Limb (tissue), 2 donors: ENCODE measurements around the gene ERBB2.
"Not testable (repeated sequence)": the region's sequence is repeated elsewhere in the genome, so short reads cannot be mapped to it uniquely, and the experiment has no call there.

Experiments
- DNase-seq, 2 donors: peaks; one replicate each; pipeline ENCODE4 v3.0.0-alpha.2; 2016; ENCODE audit errors: extremely low spot score in 2 of 2

The ERBB2 gene

DNA sequence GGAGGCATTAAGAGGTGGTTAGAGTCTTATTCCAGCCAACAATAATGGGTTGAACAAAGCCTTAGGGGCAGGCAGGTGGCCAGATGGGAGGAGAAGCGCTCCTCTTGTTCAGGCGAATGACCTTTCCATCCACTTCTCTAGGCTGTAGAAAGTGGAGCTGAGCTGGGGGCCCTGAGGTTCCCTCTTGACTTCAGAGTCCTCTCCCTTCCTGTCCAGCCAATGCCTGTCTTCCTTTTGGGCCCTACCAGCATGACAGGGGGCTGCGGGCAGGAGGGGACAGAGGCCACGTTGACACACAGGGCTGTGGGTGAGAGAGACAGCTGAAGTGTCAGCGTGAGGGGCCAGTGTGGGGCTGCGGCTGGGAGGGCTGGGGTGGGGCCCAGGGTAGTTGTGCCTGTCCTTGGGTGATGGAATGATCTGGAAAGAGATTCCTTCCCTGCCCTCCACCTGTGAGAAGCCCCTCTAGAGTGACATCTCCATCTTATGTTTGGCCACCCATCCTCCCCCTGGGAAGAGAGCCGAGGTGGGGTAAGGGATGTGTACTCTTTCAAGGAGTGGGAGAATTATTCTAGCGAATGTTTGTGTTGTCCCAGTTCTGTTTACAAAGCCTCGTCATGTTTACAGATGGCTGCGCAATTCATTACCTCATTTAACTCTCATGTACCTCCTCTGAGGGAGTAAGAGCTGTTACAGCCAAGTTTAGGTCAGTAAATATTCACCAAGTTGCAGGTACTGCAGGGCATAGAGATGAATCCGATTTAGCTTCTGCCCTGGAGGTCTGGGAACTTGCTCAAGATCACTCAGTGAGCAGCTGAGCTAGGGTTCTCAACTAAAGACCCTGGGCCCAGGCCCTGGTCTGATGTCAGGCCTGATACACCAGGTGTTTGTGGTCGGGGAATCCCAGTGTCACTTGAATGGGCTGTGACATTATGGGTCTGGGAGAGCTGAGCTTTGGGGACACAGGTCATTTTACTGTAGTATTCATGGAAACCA lies 3.3 kb downstream of the ERBB2 start:
- no peak for DNase-seq

- DNase-seq: no peak
These were observed 4.0 kb downstream of the ERBB2 start for GRCh38 chr17:39703913-39704312.

DNA sequence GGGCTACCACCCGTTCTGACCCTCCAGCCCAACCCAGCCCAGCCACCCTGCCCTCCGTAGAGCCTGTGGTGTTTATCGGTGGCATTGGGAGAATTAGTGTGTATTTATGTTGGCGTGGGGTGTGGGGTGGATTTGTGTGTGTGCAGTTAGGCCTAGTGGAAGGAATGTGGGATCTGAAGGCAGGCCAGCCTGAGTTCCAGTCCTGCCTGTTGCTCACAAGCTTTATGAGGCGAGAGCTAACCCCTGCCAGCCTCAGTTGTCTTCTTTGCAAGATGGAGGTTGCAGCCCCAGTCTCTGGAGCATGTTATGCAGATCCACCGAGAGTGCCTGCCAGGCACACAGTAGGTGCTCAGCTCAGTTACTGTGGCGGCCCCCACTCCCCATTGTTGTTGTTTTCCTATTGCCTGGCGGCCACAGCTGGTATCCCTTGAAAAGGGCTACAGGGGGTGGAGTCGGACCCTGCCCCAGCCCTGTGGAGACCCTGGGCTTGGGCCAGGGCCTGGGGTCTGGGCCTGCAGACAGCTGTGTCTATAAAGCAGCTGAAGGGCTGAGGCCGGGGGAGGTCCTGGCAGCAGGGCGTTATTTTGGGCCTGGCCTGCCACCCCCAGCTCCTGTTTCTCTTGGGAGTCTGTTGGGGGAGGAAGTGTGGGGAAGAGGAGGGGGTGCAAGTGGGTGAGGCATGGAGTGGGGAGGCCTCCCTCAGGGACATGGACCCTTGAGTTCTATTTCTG lies 5.1 kb downstream of the ERBB2 start:
- peak in 1 of 2 donors; percentile 53 for DNase-seq

- no peak for DNase-seq
These were observed 6.0 kb downstream of the ERBB2 start for GRCh38 chr17:39705786-39706348.

DNA sequence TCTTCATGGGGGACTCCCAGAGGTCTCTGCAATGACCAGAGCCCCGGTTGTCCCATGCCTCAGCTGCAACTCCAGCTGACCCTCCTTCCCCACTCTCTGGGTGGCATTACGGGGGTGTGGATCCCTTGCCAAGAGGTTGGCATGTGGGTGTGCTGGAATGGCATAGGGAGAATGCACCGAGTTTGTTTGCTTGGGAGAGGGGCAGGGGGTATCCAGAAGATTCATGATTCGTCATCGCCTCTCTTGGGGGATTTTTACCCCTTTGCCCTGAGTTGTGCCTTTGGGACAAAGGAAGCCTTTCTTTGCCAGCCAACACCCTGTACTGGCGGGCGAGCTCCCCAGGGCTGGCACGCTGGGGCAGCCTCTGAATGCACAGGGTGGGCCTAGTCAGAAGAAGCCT lies 6.5 kb downstream of the ERBB2 start:
- DNase-seq: no peak

- DNase-seq: no peak
These were observed 7.1 kb downstream of the ERBB2 start for GRCh38 chr17:39706921-39707337.

DNA sequence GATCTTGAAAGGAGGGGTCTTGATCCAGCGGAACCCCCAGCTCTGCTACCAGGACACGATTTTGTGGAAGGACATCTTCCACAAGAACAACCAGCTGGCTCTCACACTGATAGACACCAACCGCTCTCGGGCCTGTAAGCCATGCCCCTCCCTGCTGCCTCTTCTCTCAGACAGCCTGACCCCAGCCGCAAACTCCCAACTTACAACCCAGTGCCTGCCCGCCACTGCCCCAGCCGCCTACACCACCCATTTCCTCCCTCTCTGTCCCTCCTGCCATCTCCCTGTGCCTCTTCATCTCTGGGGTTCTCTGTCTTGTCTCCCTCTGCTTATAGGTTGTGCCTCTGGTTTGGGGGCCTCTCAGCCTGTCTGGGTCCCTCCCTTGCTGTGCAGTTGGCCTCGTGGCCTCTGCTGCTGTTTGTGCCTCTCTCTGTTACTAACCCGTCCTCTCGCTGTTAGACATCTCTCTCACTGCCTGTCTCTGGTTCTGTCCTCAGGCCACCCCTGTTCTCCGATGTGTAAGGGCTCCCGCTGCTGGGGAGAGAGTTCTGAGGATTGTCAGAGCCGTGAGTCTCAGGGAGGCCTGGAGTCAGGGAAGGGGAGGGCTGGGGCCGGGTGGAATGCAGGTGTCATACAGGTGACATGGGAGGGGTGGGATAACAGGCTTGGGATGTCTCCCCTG lies 9.6 kb downstream of the ERBB2 start:
- no peak for DNase-seq

- DNase-seq: no peak
These were observed 10.4 kb downstream of the ERBB2 start for GRCh38 chr17:39709998-39710964.

DNA sequence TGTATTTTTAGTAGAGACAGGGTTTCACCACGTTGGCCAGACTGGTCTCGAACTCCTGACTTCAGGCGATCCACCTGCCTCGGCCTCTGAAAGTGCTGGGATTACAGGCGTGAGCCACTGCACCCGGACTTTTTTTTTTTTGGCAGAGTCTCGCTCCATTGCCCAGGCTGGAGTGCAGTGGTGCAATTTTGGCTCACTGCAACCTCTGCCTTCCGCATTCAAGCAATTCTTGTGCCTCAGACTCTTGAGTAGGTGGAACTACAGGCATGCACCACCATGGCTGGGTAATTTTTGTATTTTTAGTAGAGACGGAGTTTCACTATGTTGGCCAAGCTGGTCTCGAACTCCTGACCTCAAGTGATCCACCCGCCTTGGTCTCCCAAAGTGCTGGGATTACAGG lies 11.2 kb downstream of the ERBB2 start:
- not testable (repeated sequence) for DNase-seq

- no peak for DNase-seq
These were observed 12.0 kb downstream of the ERBB2 start for GRCh38 chr17:39711851-39712250.

GRCh38 chr17:39714234-39714633 lies 14.4 kb downstream of the ERBB2 start:
- no peak for DNase-seq

DNA sequence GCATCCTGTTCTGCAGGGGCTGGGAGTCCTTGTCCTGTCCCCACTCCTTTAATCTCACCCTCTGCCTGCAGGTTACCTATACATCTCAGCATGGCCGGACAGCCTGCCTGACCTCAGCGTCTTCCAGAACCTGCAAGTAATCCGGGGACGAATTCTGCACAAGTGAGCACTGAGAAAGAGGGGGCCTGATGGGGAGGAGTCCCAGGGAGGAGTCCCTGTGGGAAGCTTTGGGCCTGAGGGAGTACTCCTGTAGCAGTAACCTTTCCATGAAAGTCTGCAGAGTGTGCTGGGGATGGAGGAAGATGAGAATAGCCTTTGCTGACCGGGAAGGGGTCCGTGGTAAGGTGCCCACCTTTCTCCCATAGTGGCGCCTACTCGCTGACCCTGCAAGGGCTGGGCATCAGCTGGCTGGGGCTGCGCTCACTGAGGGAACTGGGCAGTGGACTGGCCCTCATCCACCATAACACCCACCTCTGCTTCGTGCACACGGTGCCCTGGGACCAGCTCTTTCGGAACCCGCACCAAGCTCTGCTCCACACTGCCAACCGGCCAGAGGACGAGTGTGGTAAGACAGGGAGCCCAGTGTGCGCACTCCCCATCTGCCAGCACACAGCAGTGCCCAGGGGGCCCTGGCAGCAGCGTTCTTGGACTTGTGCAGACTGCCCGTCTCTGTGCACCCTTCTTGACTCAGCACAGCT lies 15.7 kb downstream of the ERBB2 start:
- no peak for DNase-seq

DNA sequence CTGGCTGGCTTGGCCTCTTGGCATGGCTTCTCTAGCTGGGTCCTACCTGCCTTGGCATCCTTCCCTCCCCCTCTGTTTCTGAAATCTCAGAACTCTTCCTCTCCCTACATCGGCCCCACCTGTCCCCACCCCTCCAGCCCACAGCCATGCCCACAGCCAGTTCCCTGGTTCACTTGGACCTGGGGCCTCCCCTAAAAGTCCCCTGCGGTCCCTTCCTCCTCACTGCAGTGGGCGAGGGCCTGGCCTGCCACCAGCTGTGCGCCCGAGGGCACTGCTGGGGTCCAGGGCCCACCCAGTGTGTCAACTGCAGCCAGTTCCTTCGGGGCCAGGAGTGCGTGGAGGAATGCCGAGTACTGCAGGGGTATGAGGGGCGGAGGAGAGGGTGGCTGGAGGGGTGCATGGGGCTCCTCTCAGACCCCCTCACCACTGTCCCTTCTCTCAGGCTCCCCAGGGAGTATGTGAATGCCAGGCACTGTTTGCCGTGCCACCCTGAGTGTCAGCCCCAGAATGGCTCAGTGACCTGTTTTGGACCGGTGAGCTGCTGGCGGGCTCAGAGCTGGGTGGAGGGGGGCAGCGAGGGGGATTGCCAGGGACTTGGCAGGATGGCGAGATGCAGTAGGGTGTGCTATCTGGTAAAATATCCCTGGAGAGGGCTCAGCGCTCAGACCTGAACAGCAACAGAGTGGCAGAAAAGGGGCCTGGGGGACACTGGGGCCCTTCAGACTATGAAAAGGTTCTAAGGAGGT lies 16.4 kb downstream of the ERBB2 start:
- DNase-seq: no peak

DNA sequence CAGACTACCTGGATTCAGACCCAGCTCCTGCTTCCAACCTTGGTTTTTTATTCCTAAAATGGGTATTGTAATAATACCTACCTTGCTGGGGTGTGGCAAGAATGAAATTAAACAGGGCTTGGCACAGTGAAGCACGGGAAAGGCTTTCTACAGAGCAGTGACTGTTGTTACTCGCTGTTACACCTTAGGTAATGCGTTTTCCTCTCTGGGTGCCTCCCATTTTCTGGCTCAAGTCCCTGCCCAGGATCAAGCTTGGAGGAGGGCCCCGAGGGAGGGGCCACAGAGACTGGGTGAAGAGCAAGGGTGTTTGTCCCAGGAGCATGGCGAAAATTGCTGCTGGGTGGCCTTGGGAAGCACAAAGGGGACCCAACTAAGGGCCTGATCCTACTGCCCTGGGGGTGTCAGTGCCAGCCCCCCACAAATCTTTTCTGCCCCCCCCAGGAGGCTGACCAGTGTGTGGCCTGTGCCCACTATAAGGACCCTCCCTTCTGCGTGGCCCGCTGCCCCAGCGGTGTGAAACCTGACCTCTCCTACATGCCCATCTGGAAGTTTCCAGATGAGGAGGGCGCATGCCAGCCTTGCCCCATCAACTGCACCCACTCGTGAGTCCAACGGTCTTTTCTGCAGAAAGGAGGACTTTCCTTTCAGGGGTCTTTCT lies 17.1 kb downstream of the ERBB2 start:
- no peak for DNase-seq

GRCh38 chr17:39717660-39718059 lies 17.8 kb downstream of the ERBB2 start:
- no peak for DNase-seq

DNA sequence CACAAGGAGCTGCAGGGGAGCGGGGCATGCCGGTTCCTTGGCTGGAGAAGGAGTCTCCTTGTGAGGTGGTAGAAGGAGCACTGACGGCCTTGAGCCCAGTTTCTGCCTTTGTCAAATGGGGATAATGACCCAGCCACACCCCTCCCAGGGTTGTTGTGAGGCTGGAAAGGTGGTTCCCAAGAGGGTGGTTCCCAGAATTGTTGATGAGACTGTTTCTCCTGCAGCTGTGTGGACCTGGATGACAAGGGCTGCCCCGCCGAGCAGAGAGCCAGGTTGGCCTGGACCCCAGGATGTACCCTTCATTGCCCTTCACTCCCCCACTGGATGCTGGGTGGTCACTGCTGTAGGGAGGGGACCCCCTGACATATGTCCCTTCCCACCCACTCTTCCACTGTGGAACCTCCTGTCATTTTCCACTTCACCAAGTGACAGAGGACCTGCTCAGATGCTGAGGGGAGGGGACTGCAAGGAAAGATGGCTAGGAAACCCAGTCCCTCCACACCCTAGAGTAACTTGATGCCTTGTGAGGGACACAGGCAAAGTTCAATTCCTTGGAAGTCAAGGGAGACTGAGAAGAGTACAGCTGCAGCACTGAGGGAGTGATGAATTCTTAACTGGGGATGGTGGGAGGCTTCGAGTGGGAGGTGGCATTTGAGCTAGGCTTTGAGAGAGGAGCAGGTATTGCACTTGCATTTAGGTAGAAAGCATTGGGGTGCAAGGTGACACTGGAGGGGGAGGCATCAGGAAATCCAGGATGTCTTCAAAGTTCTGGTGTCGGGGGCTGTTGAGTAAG lies 19.9 kb downstream of the ERBB2 start:
- DNase-seq: no peak

DNA sequence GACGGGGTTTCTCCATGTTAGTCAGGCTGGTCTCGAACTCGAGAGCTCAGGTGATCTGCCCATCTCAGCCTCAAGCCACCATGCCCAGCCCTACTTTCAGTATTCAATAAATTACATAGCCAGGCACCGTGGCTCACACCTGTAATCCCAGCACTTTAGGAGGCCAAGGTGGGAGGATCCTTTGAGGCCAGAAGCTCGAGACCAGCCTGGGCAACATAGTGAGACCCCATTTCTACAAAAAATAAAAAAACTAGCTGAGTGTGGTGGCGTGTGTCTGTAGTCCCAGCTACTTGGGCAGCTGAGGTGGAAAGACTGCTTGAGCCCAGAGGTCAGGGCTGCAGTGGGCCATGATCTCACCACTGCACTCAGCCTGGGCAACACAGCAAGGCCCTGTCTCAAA lies 22.2 kb downstream of the ERBB2 start:
- DNase-seq: no peak
